GM18858 (cell line): ENCODE results near the gene MUCL3.
"Not testable (repeated sequence)": the region's sequence is repeated elsewhere in the genome, so short reads cannot be mapped to it uniquely, and the experiment has no call there.

Source experiments
- ATAC-seq: cut with Tn5 transposase; IDR thresholded peaks from one replicate; pipeline ENCODE4 v1.9.1; 2021; ENCODE audit not compliant: unreplicated experiment

MUCL3 gene

GRCh38 chr6:30974490-30975252, 33.9 kb downstream of the MUCL3 start:
- no peak for ATAC-seq

DNA sequence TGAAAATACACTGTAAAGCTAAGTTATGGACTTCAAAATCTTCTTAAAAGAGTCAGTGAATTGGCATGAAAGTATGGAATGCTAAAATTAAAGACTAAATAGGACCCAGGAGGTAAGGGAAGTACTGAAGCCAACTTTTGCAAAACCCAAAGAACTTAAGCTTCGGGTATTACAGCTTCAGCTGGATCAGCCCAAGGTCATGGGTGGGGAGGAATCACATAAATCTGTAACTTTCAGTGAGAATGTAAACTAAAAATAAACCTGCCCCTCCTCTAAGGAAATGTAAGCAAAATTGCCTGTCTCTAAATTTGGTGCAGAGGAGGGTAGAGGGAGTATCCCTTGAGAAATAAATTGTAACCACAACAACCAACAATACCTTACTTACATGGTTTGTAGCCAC, 38.4 kb downstream of the MUCL3 start:
- no peak for ATAC-seq

GRCh38 chr6:30979690-30980089, 38.9 kb downstream of the MUCL3 start:
- no peak for ATAC-seq

DNA sequence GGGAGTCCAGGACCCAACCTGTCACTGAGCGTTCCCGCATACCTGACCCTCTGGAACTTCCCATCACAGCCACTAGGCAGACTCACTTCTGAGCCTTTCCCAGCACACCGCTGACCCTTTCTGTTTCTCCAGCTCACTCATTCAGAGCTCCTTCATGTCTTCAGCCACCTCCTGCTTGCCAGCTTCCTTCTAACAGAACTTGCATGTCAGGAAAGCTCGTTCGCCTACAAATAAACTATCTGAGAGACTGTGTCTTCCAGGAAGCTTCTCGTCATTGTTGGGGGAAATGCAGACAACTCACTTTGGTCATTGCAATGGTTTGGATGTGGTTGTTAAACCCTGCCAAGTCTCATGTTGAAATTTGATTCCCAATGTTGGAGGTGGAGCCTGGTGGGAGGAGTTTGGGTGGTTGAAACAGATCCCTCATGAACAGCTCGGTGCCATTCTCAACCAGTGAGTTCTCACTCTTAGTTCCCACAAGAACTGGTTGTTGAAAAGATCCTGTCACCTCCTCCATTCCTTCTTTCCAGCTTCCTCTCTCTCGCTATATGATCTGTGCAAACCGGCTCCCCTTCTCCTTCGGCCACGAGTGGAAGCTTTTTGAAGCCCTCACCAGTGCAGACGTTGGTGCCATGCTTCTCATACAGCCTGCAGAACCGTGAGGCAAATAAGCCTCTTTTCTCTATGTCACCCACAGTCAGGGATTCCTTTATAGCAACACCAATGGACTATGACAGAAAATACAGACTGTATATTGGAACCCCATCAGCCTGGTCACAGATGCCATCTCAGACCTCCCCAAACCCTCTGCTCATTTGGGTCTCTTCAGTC, 41.4 kb downstream of the MUCL3 start:
- no peak for ATAC-seq

DNA sequence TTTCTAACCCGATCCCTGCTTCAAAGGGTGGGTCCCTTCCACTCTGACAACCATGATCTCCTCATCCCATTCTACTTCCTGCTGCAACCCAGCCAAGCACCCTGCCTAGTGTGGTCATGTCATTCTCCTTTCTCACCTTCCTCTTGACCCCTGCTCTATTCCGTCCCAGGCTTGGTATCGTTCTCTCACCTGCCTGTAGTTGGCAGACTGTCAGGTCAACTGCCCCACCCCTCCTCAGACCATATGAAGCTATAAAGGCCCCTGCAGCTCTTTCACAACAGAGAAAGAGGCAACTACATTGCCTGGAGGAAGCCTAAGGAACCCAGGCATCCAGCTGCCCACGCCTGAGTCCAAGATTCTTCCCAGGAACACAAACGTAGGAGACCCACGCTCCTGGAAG, 42.7 kb downstream of the MUCL3 start, which contains the start of gene MUC21:
TSS of gene MUC21 (plus strand) at position 280 of the 400 bp plus-strand sequence. CDS start 241 bp downstream, outside the sequence.
- ATAC-seq, result no peak

GRCh38 chr6:30985490-30985889, 44.7 kb downstream of the MUCL3 start:
- no peak for ATAC-seq

GRCh38 chr6:30987304-30987703, 46.5 kb downstream of the MUCL3 start:
- no peak for ATAC-seq

DNA sequence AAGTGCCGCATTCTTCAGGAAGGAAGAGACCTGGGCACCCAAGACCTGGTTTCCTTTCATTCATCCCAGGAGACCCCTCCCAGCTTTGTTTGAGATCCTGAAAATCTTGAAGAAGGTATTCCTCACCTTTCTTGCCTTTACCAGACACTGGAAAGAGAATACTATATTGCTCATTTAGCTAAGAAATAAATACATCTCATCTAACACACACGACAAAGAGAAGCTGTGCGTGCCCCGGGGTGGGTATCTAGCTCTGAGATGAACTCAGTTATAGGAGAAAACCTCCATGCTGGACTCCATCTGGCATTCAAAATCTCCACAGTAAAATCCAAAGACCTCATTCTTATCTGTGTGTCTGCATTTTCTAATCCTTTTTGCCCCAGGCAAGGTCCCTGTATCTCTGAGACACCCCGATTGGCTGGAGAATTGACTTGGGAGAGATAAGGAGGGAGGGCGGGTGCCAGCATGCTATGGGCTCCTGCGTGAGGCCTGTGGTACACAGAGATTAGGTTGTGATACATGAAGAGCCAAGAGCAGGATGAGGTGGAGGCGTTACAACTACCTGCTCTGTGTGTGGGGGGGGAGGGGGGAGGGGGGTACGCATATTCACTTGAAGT, 47.5 kb downstream of the MUCL3 start:
- ATAC-seq, result no peak

DNA sequence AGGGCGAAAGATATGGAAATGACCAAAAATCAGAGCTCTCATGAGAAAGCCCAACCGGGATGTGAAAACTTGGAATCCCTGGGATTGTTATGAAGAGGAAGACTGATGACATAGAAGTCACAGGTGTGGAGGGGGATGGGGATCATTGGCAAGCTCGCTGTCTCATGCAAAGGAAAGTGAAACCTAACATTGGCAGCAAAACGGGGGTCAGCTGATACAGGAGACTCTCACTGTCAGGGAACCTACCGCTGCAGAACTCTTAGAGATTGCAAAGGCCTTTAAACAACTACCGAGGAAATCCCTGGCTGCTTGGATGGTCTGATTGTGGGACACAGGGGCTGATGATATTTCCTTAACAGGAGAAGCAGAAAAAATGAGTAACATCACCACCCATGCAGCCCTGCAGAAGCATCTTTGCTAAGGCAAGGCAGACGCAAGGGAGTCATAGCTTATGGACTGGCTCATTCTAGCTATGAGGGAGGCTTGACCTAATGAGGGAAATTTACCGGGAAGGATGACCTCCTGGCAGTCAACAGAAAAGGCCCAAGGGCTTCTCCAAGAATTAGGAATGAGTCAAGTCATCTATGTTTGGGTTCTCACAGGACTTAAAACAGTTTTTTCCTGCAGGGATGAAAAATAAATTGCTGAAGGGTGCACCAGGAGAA, 49.8 kb downstream of the MUCL3 start:
- ATAC-seq, result no peak

DNA sequence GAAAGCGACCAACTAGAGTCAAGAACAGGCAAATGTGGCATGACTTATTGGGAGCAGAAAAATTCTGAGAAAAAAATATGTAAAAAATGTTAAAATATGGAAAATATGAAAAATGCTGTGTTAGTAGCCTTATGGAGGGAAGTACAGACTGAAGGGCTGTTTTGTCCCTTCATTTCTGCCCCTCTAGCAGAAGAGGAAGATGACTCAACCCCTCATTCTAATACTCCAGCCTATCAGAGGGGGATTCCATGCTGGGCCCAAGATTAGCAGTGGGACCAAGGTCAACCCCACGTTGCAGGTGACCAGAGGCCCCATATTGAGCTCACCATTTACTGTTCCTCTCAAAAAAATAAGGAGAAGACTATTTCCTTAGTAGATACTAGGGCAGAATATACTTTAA, 51.1 kb downstream of the MUCL3 start:
- ATAC-seq, result no peak

GRCh38 chr6:30997301-30997700, 56.5 kb downstream of the MUCL3 start:
- ATAC-seq, result no peak

DNA sequence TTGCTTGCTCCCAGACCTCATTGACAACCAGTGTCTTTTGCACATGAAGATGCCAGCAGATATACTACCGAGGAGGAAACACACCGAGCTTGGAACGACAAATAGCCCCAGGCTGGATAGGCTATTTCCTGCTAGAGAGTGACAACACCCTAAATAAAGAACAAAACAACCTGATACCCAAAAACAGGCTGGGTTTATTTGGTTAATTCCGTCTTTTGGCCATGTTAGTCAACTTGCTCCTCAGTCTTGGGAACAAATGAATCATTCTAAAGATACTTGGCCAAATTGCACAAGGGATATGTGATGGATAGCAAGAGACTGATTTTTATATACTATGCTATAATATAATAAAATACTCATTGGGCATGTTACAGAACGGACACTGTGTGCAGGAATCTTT, 58.0 kb downstream of the MUCL3 start:
- no peak for ATAC-seq

DNA sequence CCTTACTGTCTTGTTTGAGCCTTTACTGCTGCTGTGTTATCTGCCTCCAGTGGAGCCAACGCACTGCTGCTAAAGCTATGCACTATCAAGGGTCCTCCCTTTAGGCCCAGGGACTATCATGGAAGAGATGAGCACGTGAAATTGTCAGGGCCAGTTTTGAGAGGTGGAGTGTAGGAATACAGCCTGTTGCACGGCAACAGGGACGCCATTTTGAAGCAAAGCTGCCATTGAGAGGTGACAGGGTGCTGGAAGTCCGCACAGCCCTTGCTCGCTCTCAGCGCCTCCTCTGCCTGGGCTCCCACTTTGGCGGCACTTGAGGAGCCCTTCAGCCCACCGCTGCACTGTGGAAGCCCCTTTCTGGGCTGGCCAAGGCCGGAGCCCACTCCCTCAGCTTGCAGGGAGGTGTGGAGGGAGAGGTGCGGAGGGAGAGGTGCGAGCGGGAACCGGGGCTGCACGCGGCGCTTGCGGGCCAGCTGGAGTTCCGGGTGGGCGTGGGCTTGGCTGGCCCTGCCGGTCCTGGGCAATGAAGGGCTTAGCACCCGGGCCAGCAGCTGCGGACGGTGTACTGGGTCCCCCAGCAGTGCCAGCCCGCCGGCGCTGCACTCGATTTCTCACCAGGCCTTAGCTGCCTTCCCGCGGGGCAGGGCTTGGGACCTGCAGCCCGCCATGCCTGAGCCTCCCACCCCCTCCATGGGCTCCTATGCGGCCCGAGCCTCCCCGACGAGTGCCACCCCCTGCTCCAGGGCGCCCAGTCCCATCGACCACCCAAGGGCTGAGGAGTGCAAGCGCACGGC, 59.5 kb downstream of the MUCL3 start:
- not testable (repeated sequence) for ATAC-seq

- ATAC-seq, result no peak
Measured at GRCh38 chr6:31001281-31001888, 60.6 kb downstream of the MUCL3 start.

DNA sequence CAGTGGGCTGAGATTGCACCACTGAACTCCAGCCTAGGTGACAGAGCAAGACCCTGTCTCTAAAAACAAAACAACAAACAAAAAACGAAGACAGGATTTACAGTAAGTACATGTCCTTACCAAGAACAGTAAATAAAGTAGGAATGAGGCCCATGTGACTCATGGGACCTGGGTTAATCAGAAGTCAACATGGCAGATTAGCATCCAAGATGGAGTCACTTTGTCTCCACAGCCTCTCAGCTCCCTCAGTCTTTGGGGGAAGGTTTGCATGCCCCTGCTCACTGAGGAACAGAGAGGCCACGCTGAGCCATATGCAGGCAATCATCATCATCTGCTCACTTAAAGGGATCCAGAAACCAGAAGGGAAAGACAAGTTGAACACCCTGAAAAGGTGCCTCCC, 61.7 kb downstream of the MUCL3 start:
- no peak for ATAC-seq
